GM18526 (cell line): ENCODE data around the gene RHBDL2.

Source experiments
- POLR2A ChIP-seq: IDR thresholded peaks from 3 replicates; pipeline ENCODE4 v1.6.1; 2011; ENCODE audit not compliant: insufficient read length; ENCODE audit errors: extremely low read depth

RHBDL2 gene

GRCh38 chr1:38898653-38899230, 42.9 kb downstream of the RHBDL2 start:
- TF ChIP-seq POLR2A, result no peak

GRCh38 chr1:38896169-38896568, 45.5 kb downstream of the RHBDL2 start:
- TF ChIP-seq POLR2A, result no peak

- TF ChIP-seq POLR2A, result no peak
Measured at GRCh38 chr1:38892976-38893375, 48.7 kb downstream of the RHBDL2 start.

- TF ChIP-seq POLR2A, result no peak
Measured at GRCh38 chr1:38891753-38892152, 49.9 kb downstream of the RHBDL2 start.

GRCh38 chr1:38889589-38889988, 52.0 kb downstream of the RHBDL2 start:
- no peak for TF ChIP-seq POLR2A

- no peak for TF ChIP-seq POLR2A
Measured at GRCh38 chr1:38888423-38889333, 53.0 kb downstream of the RHBDL2 start.

GRCh38 chr1:38885092-38885491, 56.5 kb downstream of the RHBDL2 start:
- no peak for TF ChIP-seq POLR2A

GRCh38 chr1:38881487-38881886, 60.1 kb downstream of the RHBDL2 start, which contains the start of gene GJA9:
Gene GJA9 (minus strand): TSS chr1:38881587. CDS start chr1:38876098, 5,489 bp downstream.
- no peak for TF ChIP-seq POLR2A

- TF ChIP-seq POLR2A, result no peak
Measured at GRCh38 chr1:38875811-38876210, 65.8 kb downstream of the RHBDL2 start.

- TF ChIP-seq POLR2A, result peak; percentile 83
Measured at GRCh38 chr1:38873027-38873969, 68.3 kb downstream of the RHBDL2 start, which contains the start of gene MYCBP. Gene MYCBP (minus strand): TSS chr1:38873348. CDS start chr1:38873305, 43 bp downstream.

- no peak for TF ChIP-seq POLR2A
Measured at GRCh38 chr1:38872401-38873026, 69.1 kb downstream of the RHBDL2 start.

GRCh38 chr1:38870996-38871395, 70.6 kb downstream of the RHBDL2 start:
- no peak for TF ChIP-seq POLR2A

- TF ChIP-seq POLR2A, result no peak
Measured at GRCh38 chr1:38867208-38867607, 74.4 kb downstream of the RHBDL2 start.

GRCh38 chr1:38865112-38865715, 76.4 kb downstream of the RHBDL2 start:
- TF ChIP-seq POLR2A, result no peak

GRCh38 chr1:38860454-38860795, 81.2 kb downstream of the RHBDL2 start:
- TF ChIP-seq POLR2A, result no peak
